Cardiac septum (tissue), 1 donor: ENCODE measurements around the gene ZNF607. TPM values are rescaled to one million over a fixed set of nuclear protein-coding genes. Genes with fewer than 3 reads are reported as not detected.

Source experiments
- DNase-seq: peaks from one replicate; pipeline ENCODE4 v3.0.0-alpha.2; 2020; ENCODE audit warnings: low spot score
- intact Hi-C: fragments of 100-400 bp; cut with DNase I; formaldehyde crosslinking; loops from one replicate; pipeline ENCODE4 v1.14.0; 2022
- total RNA-seq: library from RNA; stranded (reverse); fragmentation: NEBNext Ultra II Directional; extraction: Animal tissue kit (Norgen Biotek cat#: 25700); gene quantifications from one replicate; pipeline ENCODE4 v1.2.1, GENCODE V29; 2021
- donor health status: DM: no; HTN: no; CAD: no.

Gene ZNF607
- total RNA-seq, 1 donor from 2014 or later, result 4.9 TPM

- peak; percentile 88 for DNase-seq
- intact Hi-C loops, result loop anchor here (2.0 to 5.0 kb wide), 2 partner anchors 58 to 64 kb away; partner anchors contain the start of gene ZNF607
Measured at GRCh38 chr19:37655301-37655688, 64.3 kb downstream of the ZNF607 start, which contains the start of gene ZFP30. Gene ZFP30 (minus strand): TSS chr19:37655465. CDS start chr19:37647822, 7,643 bp downstream.

GRCh38 chr19:37654629-37655300, 64.8 kb downstream of the ZNF607 start:
- intact Hi-C loops, result loop anchor here (2.0 to 5.0 kb wide), 2 partner anchors 57 to 64 kb away; partner anchors contain the start of gene ZNF607
- peak; percentile 76 for DNase-seq

GRCh38 chr19:37654118-37654517, 65.4 kb downstream of the ZNF607 start:
- intact Hi-C loops, result loop anchor here (2.0 kb wide), 1 partner anchor 65 kb away; the partner anchor contains the start of gene ZNF607

More at GRCh38 chr19:37654118-37654517, 65.4 kb downstream of the ZNF607 start:
- no peak for DNase-seq

Other genes starting within 250 kb of the ZNF607 start
- gene ZNF793, start 212.8 kb downstream of the ZNF607 start, total RNA-seq, result 8.3 TPM
- 4.4 TPM for gene ZNF571, start 125.0 kb downstream of the ZNF607 start, total RNA-seq
- 4.5 TPM for gene ZNF540, start 124.9 kb downstream of the ZNF607 start, total RNA-seq
- gene ZFP30, start 64.3 kb downstream of the ZNF607 start, total RNA-seq, result 6.6 TPM
- gene ZNF573, start 59.8 kb upstream of the ZNF607 start, total RNA-seq, result 9.9 TPM
- not detected for gene WDR87, start 186.8 kb upstream of the ZNF607 start, total RNA-seq
- gene SIPA1L3, start 187.4 kb upstream of the ZNF607 start, total RNA-seq, result 14.0 TPM